Raji (cell line): ENCODE results near the gene STAM.

ENCODE experiments used
- POLR2A ChIP-seq: IDR thresholded peaks from 2 replicates; pipeline ENCODE4 v1.6.1; 2011; ENCODE audit warnings: low read depth, low read length, control low read depth; ENCODE audit not compliant: insufficient read depth

The STAM gene

GRCh38 chr10:17662193-17663138 is 18.5 kb downstream of the STAM start:
- no peak for TF ChIP-seq POLR2A

GRCh38 chr10:17663450-17663849 is 19.5 kb downstream of the STAM start:
- TF ChIP-seq POLR2A: no peak

DNA sequence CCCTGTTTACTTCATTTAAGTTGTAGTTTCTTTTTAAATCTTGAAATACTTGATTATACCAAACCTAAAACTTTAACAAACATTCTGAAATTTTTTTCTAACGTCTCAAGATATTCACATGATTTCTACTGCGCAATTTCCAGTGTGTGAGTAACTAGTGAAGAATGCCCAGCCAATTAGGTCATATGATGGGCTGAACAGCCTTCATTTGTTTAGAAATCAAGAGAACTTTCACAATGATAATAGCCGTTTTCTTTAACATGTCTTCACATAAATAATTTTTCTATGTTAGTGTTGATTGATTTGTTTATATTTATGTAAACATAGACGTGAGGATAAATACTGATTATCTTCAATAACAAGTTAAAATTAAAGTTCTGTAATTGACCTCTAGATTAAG is 21.8 kb downstream of the STAM start:
- TF ChIP-seq POLR2A: no peak

DNA sequence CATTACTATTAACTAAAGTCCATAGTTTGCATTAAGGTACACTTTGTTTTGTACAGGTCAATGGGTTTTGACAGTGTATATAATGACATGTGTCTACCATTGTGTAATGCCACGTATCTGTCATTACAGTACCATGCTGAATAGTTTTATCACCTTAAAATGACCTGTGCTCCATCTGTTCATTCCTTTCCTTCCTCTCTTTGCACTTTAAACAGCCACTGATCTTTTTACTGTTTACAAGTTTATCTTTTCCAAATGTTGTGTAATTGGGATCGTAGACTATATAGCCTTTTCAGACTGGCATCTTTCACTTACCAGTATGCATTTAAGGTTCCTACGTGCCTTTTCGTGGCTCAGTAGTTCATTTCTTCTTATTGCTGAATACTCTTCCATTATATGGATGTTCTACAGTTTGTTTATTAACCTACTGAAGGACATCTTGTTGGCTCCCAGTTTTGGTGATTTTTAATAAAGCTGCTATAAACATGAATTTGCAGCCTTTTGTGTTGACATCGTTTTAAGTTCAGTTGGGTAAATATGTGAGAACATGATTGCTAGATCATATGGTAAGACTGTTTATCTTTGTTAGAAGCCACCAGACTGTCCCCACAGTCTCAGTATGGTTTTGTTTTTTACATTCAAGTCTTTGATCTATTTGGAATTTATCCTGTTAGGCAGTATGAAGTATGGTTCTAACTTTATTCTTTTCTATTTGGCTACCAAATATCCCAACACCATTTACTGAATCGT is 24.7 kb downstream of the STAM start:
- no peak for TF ChIP-seq POLR2A

DNA sequence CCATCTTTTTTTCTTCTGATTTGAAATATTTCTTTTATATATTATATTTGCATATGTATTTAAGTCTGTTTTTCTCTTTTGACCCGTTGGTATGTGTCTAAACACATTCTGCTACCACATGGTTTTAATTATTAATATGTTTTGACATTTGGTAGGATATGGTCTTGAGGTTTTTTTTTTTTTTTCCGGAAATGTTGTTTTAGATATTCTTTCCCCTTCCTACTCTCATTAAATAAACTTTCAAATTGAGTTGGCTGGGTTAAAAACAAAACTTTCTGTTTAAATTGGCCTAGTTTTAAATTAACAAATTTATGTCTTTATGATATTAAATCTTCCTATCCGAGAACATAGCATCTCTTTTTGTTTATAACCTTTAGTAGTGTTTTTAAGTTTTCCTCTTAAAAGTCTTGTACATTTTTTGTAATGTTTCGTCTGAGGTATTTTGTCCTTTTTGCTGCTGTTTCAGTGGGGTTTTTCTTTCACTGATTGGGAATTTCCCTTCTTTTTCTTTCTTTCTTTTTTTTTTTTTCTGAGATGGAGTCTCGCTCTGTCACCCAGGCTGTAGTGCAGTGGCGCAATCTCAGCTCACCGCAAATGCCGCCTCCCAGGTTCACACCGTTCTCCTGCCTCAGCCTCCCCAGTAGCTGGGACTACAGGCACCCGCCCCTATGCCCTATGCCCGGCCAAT is 25.4 kb downstream of the STAM start:
- TF ChIP-seq POLR2A: no peak

DNA sequence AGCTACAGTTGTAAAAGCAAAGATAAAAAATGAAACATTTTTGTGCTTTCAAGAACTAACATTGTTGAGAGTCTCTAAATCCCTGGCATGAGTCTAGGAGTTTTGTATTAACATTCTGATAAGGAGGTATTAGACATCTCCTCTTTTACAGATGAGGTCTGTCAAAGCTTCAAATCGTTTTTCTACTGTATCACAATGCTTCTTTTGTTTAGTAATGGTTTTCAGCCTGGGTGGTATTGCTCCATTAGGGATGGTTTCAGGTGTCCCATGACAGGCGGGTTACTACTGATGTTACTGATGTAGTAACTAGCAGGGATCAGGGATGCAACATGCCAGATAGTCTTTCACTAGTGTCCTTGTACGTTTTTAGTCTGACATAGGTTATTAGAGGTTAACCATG is 27.4 kb downstream of the STAM start:
- no peak for TF ChIP-seq POLR2A

DNA sequence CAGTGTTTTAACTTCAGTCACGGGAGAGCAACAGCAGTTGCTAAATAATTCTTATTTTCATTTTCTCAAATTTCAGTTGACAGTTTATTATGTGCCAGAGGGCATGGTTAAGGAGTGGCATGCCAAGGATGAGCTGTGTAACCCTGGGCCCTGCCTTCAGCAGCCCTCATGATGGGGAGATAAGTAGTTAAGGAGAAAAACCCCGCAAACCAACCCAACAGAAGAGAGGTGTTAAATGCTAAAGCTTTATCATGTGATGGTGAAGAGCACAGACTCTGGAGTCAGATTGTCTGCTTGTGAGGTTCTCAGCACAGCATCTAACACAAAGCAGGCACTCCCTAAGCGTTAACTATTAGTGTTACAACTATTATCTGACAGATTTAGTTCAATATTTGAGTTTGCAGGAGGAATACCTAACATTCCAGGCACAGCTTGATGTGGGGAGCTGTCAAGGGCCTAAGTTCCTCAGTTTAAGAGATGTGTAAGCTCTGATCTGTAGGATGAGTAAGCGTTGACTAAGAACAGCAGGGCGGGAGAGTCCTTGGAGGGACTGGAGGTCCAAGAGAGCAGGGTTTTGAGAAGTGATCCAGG is 29.6 kb downstream of the STAM start:
- no peak for TF ChIP-seq POLR2A

DNA sequence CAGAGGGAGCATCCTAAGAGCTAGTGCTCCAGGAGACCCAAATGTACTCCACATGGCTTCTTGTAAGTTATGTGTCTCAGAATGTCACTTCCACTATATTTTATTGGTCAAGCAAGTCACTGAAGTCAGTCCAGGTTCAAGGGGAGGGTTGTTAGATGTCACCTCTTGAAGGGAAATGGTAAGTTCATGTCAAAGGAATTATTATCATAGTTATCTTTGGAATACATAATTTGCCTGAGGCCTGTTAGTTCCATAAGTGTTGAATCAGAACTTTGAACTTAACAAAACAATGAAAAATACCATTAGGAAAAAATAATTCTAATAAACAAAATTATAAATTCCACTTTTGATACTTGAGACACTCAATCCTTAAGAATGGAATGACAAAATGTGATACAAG is 30.6 kb downstream of the STAM start:
- TF ChIP-seq POLR2A: no peak

DNA sequence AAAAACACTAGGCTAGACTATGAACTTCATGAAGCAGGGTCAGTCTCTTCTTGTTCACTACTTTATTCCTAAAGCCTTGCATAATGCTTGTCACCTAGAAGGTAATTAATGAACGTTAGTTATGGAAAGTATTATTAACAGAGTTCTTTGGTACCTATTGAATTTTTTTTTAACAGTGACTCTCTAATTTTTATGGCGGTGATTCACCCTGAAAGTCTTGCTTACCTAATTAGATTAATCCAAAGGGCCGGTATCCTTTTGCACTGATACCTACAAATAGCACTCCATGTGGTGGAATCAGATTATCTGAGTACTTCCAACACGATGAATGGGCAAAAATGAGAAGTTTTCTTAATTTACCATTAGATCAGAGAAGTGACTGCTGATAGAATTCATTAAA is 31.7 kb downstream of the STAM start:
- no peak for TF ChIP-seq POLR2A

DNA sequence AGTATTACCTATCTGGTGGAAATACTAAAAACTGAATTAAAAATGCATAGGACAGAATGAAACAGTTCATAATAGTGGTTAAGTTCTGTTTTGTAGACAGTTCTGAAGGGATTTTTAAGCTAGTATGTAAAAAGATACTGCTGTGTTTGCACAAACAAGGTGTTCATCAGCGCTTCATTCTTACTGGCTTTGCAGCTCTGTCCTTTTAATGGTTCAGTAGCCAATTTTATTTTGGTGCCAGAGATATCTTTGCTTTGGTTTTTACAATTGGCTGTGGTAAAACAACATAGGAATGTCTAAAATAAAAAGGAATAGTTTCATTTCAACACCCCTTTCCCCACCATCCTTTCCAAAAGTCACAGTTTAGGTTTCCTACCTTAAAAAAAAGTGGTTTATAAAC is 33.0 kb downstream of the STAM start:
- TF ChIP-seq POLR2A: no peak

DNA sequence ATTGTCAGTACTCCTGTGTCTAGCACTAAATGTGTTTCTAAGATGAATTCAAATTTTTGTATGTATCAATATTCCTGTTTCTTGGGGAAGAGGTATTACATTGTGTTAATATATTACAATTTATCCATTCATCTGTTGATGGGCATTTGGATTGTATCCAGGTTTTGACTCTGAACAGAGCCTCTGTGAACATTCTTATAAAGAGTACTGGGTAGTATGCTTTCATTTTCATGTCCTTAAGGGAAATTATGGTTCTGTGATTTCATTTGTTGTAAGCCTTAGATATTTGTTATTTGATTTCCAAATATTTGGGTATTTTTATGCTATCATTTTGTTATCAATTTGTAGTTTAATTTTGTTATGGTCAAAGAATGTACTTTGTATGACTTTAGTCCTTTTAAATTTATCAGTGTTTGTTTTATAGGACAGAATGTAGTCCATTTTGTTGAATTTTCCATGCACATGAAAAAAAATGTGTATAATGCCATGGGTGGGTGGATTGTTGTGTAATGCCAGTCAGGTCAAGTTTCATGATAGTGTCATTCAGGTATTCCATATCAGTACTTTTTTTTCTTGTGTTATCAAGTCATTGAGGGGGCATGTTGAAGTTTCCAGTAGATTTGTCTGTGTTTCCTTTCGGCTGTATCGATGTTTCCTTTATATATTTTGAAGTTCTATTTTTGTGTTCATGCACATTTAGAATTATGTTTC is 38.4 kb downstream of the STAM start:
- TF ChIP-seq POLR2A: no peak

DNA sequence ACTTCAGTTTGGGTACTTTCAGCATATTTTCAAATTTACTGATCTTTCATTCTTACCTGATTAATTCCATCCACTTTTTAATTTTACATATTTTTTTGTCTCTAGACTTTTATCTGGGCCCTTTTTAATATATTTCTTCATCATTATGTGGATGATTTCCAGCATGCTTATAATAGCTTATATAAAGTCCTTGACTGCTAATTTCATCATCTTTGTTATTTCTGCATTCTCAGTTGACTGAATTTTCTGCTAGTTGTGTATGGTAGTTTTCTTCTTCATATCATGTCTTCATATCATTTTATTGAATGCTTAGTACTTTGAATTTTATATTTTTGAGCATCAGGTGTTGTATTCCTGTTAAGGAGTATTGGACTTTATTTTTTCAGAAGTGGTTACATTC is 39.6 kb downstream of the STAM start:
- no peak for TF ChIP-seq POLR2A

- no peak for TF ChIP-seq POLR2A
Observed at GRCh38 chr10:17684537-17684936, 40.6 kb downstream of the STAM start.

DNA sequence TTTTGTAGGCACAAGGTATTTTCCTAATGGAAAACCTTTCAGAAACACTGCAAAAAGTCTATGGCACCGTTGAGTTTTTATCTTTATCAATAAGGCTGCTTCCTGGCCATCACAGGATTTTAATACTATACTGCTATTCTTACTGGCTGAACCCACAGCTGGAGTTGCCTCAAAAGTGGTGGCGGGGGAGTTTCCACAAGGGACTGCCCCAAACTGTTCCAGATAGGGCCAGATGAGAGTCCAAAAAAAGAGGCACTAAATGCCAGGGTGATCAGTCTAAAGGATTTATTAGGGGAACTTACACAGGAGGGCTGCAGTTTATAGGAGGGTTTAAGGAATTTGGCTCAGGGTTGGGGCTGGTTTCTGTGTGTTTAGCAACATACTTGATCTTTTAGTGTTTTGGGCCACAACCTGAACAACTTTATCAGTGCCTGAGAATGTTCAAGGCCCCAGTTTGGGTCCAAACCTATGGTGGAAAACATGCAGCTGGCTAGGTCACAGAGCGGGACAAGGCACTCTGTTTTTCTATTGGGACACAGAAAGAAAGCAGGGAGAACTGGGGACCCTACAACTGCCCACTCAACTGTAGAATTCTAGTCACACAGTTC is 41.4 kb downstream of the STAM start:
- no peak for TF ChIP-seq POLR2A
